HUDEP-2 (cell line): ENCODE results near the gene PACSIN3.
"Not testable (repeated sequence)": the region's sequence is repeated elsewhere in the genome, so short reads cannot be mapped to it uniquely, and the experiment has no call there.

Experiments
- DNase-seq, 76 experiments: peaks; one replicate each; lab custom pipeline; 2025; ENCODE audit not compliant: unreplicated experiment in 76 of 76; lab: John Stamatoyannopoulos, UW

PACSIN3 gene

GRCh38 chr11:47198161-47198560 lies 11.9 kb upstream of the PACSIN3 start:
- DNase-seq: not testable (repeated sequence)

- peak in 16 of 76 experiments; percentile 6 to 41 (median 22) for DNase-seq
These were observed 5.9 kb upstream of the PACSIN3 start for GRCh38 chr11:47192111-47192510.

DNA sequence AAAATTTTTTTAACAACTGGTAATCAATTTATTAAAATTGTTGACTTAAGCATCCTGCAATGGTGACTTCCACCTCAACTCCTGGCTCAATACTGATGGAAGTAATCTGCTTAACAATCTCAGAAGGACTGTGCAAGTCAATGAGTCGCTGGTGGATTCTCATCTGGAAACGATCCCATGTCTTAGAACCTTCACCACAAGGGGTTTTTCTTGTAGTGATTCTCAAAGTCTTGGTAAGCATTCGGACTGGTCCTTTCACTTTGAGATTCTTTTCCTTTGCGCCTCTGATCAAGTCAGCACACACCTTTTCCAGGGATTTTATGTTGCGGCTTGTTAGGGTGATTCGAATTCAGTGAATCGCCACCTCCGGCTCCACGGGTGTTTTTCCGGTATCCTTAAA lies 4.9 kb upstream of the PACSIN3 start:
- not testable (repeated sequence) for DNase-seq

DNA sequence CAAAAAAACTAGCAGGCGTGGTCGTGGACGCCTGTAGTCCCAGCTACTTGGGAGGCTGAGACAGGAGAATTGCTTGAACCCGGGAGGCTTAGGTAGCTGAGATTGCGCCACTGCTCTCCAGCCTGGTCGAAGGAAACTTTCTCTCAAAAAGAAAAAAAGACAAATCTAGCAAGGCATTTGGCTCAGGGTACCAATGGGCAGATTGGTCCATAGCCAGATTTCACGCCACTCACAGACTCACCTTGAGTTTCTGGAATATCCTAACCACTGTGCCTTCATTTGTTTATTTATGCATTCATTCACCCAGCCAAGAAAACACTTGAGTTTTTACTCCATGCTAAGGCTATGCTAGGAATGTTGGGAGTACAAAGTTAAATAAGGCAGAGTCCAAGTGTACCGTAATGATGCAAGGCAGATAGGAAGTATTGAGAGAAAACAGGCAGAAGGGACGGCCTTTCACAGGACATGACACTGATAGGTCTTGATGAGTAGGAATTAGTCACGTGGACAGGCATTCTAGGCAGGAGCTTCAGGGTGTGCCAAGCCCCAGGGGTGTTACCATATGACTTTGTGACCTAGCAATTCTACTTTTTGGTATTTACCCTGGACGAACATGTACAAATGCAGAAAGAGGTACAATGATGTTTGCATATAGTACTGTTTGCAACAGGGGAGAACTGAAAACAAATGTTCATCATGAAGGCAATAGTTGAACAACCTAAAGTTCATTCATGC lies 3.0 kb upstream of the PACSIN3 start:
- peak in 4 of 76 experiments; percentile 10 to 19 (median 12) for DNase-seq

- DNase-seq: no peak
These were observed 2.0 kb upstream of the PACSIN3 start for GRCh38 chr11:47188259-47188658.

DNA sequence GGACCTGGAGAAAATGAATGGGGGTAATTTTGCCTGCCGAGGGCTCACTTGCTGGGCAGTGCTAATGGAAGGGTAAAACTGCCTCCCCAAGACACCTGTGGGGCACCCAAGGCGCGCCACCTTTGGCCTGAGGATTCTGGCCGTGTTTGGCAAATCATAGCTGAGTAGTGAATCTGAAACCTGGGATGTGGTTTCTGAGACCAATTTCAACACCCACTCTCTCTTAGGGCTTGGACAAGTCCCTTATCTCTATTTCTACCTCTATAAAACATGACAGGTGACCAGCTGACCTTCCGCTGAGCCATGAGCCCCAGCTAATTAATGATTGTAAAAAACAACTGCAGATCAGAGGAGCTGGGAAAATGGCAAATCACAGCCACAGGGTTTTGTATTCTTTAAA lies 1.5 kb upstream of the PACSIN3 start:
- DNase-seq: no peak

GRCh38 chr11:47186700-47187695 lies 764 bp upstream of the PACSIN3 start:
- peak in 11 of 76 experiments; percentile 8 to 30 (median 12) for DNase-seq

DNA sequence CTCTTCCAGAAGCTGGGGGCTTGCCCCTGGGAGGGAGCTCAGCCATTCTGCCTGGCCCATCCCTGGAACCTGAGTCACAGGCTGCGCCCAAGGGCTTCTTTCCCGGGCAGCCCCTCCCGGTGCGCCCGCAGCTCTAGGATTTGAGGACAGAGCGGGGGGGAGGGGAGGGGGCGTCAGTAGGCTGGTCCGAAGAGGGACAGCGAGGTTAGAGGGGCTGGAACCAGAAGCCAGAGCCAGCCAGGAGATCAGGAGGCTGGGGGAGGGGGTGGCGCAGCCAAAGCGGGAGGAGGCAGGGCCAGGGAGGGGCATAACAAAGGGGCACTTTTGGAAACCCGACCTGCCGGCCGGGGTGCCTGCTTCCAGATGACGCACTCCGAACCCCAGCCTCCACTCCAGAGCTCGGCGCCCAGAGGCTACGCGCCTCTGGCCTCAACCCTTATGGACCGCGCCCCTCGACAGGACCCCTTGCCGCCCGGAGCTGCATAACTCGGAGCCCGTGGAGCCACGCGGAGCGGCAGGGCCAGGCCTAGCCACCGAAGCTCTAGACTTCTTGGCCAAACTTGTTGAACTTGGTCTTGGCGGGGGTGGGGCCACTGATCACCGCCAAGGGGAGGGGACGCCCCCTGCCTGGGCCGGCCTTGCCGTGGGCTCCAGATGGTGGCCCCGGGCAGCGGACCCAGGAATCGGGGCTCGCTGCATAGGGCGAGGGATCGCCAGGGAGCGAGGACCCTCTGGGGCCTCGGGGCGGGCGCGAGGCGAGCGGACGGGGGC lies 744 bp downstream of the PACSIN3 start:
- no peak for DNase-seq

GRCh38 chr11:47184711-47185304 lies 1.4 kb downstream of the PACSIN3 start:
- DNase-seq: no peak

DNA sequence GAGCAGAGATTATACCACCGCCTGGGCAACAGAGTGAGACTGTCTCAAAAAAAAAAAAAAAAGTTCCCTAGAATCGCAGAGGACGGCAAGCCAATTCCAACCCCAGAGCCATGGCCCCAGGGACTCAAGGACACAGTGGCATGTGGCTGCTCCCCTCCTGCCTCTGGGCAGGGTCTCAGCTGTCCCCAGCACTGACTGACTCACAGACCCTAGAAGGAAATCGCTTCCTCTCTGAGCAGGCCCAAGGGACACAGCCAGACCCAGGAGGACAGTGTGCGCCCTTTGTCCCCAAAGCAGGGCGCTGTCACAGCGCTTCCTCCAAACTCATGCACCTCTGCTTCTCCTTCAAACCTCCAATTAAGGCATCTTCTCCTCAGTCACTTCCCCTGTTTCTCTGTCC lies 2.3 kb downstream of the PACSIN3 start:
- no peak for DNase-seq

GRCh38 chr11:47183031-47183856 lies 3.0 kb downstream of the PACSIN3 start:
- DNase-seq: no peak

DNA sequence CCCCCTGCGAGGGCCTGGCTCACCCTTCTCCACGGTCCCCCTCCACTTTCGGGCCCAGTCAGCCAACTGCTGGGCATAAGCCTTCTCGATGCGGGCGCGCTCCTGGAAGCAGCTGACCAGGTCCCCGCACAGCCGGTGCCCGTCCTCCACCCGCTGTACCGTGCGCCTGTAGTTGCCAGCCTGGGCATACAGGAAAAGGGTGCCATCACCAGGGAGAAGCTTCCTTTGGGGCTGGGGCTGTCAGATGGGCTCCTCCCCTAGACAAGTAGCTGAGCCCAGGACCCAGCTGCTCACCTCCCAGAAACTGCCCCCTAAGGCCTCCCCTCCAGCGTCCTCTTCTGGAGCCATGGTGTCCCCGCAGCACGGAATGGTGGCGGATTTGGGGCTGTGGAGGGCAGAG lies 3.9 kb downstream of the PACSIN3 start:
- DNase-seq: no peak

- DNase-seq: no peak
These were observed 5.0 kb downstream of the PACSIN3 start for GRCh38 chr11:47181271-47181670.

- no peak for DNase-seq
These were observed 6.0 kb downstream of the PACSIN3 start for GRCh38 chr11:47180006-47180787.

- DNase-seq: peak in 43 of 76 experiments; percentile 4 to 61 (median 29)
These were observed 6.6 kb downstream of the PACSIN3 start for GRCh38 chr11:47179655-47179991.

DNA sequence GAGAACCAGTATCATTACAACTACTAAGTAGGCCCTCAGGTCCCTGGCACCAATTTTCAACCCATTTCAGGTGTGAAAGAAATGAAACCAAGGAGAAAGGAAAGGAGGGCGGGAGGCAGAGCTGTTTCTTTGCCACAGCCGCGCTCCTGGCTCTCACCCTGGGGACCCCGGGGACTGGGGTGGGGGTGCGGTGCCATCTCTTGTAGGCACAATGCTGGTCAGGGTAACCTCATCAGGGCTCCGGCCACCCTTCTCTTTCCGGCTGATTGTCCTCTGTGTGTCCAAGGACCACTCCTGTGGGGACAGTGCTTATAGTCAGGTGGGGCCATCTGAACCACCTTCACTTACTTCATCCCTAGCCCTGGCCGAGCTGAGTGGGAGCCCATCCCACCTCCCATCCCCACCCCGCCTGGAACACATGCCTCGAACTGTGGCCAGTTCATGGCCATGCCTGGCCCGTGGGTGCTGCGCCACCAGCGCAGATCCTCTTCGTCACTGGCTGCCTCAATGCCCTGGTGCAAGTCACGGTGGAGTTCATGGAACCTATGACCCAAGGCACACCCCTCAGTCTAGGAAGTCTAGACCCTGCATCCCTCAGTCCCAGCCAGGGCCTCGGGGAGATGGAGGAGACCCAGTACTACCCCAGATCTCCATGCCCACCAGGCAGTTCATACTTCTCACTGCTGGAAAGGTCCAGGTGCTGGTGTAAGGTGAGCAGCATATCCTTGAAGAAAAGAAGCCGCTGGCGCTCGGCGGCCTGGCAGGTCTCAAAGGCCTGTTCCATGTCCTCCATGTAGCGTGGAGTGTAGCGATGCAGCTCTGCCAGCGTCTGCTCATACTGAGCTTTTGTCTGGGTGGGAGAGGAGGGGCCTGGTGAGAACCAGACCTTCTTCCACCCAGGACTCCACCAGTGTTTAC lies 7.2 kb downstream of the PACSIN3 start:
- peak in 1 of 76 experiments; percentile 18 for DNase-seq

- DNase-seq: no peak
These were observed 7.9 kb downstream of the PACSIN3 start for GRCh38 chr11:47178316-47178715.

- no peak for DNase-seq
These were observed 8.4 kb downstream of the PACSIN3 start for GRCh38 chr11:47177846-47178245.
